Measurements from ENCODE around the gene CARHSP1. TPM values are rescaled to one million over a fixed set of nuclear protein-coding genes. Genes with fewer than 3 reads are reported as not detected.

CARHSP1 gene
- total and polyA plus RNA-seq, 9 of the 15 experiments (the other 6 are each of a cell fraction or from before 2014, with no cell fraction given) = 5.8 to 114 (median 41.1) TPM

- TF ChIP-seq ZNF140 (CRISPR knock-in tag; IDR thresholded peaks at IDR 0.05) (no peak), ZNF347 (CRISPR knock-in tag; IDR thresholded peaks at IDR 0.05; ENCODE audit: low read depth) (no peak), ZNF764 (CRISPR knock-in tag; IDR thresholded peaks at IDR 0.05; ENCODE audit: low read depth) (no peak), BHLHE40 (IDR thresholded peaks at IDR 0.05; ENCODE audit: low read length) (no peak), MIER1 (IDR thresholded peaks at IDR 0.05; ENCODE audit: low read depth) (no peak), ZNF133 (CRISPR knock-in tag; IDR thresholded peaks at IDR 0.05) (no peak), KHSRP (IDR thresholded peaks at IDR 0.05) (no peak), SRSF9 (IDR thresholded peaks at IDR 0.05; ENCODE audit: borderline replicate concordance, low read depth, low read length) (no peak), ARID2 (IDR thresholded peaks at IDR 0.05) (no peak), TEAD1 (CRISPR knock-in tag; IDR thresholded peaks at IDR 0.05) (no peak), ZNF589 (CRISPR knock-in tag; IDR thresholded peaks at IDR 0.05; ENCODE audit: low read depth) (0 out of 2 replicates have a peak, but pooled peaks have one; percentile 30), TBP (optimal IDR thresholded peaks at IDR 0.05; ENCODE audit: low read depth, low read length) (peak; percentile 64), HMGXB4 (CRISPR knock-in tag; IDR thresholded peaks at IDR 0.05) (no peak), GATAD2B (IDR thresholded peaks at IDR 0.05; ENCODE audit: borderline replicate concordance) (no peak; the same call in 1 of the 2 replicates), HDAC8 (tag; IDR thresholded peaks at IDR 0.05) (no peak), ZBTB34 (CRISPR knock-in tag; IDR thresholded peaks at IDR 0.05) (no peak), E4F1 (CRISPR knock-in tag; IDR thresholded peaks at IDR 0.05; ENCODE audit: borderline replicate concordance) (no peak), SRF (CRISPR knock-in tag; IDR thresholded peaks at IDR 0.05) (no peak), ARNT (IDR thresholded peaks at IDR 0.05) (no peak), ZNF778 (CRISPR knock-in tag; IDR thresholded peaks at IDR 0.05) (no peak), EZH2 (IDR thresholded peaks at IDR 0.05; ENCODE audit: borderline replicate concordance, low read depth, low read length) (no peak), ZNF707 (CRISPR knock-in tag; conservative IDR thresholded peaks at IDR 0.05) (no peak), ZNF655 (CRISPR knock-in tag; IDR thresholded peaks at IDR 0.05) (no peak)
Observed at GRCh38 chr16:8868416-8869211, at the start of gene CARHSP1 (continued).

Measured in K562 (cell line).